ENCODE measurements around the gene ARID1B. TPM values are rescaled to one million over a fixed set of nuclear protein-coding genes. Genes with fewer than 3 reads are reported as not detected.

ARID1B gene
- total and polyA plus RNA-seq, 8 donors: 67.6 to 102 (median 99.0) TPM

- no peak for DNase-seq
- Histone ChIP-seq H3K4me3 (no peak overlapping the region), H3K4me1 (peaks cover 0 to 8% of the 10 kb centered on the region in 2 donors), H3K27me3 (no peaks in the 10 kb centered on the region), H3K36me3 (peaks cover 0 to 6% of the 10 kb centered on the region in 2 donors), H3K27ac (peak overlapping the region; percentile 14 to 57), H3K9me3 (no peaks in the 10 kb centered on the region)
- intact Hi-C loops (cut with DNase I): no loop called here
- no peak for TF ChIP-seq CTCF (IDR thresholded peaks at IDR 0.05)
- peak; percentile 70 for ATAC-seq
Measured at GRCh38 chr6:157107915-157108651, 330.9 kb downstream of the ARID1B start.

- TF ChIP-seq CTCF (IDR thresholded peaks at IDR 0.05): no peak
- ATAC-seq: no peak
Measured at GRCh38 chr6:157108923-157109322, 331.7 kb downstream of the ARID1B start.

GRCh38 chr6:157110607-157111006 is 333.4 kb downstream of the ARID1B start:
- H3K36me3 ChIP-seq: peaks cover 0 to 6% of the 10 kb centered on the region in 2 donors
- H3K27ac ChIP-seq: no peak overlapping the region
- intact Hi-C loops (cut with DNase I): no loop called here
- DNase-seq (no peak), ATAC-seq (no peak)
- no peak overlapping the region for H3K4me3 ChIP-seq
- H3K27me3 ChIP-seq: no peaks in the 10 kb centered on the region
- TF ChIP-seq CTCF (IDR thresholded peaks at IDR 0.05): no peak
- no peaks in the 10 kb centered on the region for H3K9me3 ChIP-seq
- peaks cover 0 to 8% of the 10 kb centered on the region in 2 donors for H3K4me1 ChIP-seq

More at GRCh38 chr6:157108923-157109322, 331.7 kb downstream of the ARID1B start:
- no peak for DNase-seq
- intact Hi-C loops (cut with DNase I): no loop called here
- H3K4me1 ChIP-seq: peaks cover 0 to 8% of the 10 kb centered on the region in 2 donors
- H3K27ac ChIP-seq: no peak overlapping the region
- H3K4me3 ChIP-seq: no peak overlapping the region
- no peaks in the 10 kb centered on the region for H3K27me3 ChIP-seq
- H3K9me3 ChIP-seq: no peaks in the 10 kb centered on the region
- H3K36me3 ChIP-seq: peaks cover 0 to 6% of the 10 kb centered on the region in 2 donors

- Histone ChIP-seq H3K27ac (no peak overlapping the region), H3K4me1 (peaks cover 0 to 3% of the 10 kb centered on the region in 2 donors), H3K9me3 (no peaks in the 10 kb centered on the region), H3K36me3 (peaks cover 0 to 6% of the 10 kb centered on the region in 2 donors), H3K27me3 (no peaks in the 10 kb centered on the region), H3K4me3 (no peak overlapping the region)
- intact Hi-C loops (cut with DNase I): no loop called here
- no peak for TF ChIP-seq CTCF (IDR thresholded peaks at IDR 0.05)
- ATAC-seq (no peak), DNase-seq (no peak)
Measured at GRCh38 chr6:157113389-157113788, 336.2 kb downstream of the ARID1B start.

GRCh38 chr6:157116426-157116825 is 339.2 kb downstream of the ARID1B start:
- Histone ChIP-seq H3K27me3 (no peaks in the 10 kb centered on the region), H3K4me1 (no peaks in the 10 kb centered on the region), H3K9me3 (no peaks in the 10 kb centered on the region), H3K36me3 (no peaks in the 10 kb centered on the region), H3K27ac (no peak overlapping the region), H3K4me3 (no peak overlapping the region)
- ATAC-seq (no peak), DNase-seq (no peak)
- TF ChIP-seq CTCF (IDR thresholded peaks at IDR 0.05): no peak
- intact Hi-C loops (cut with DNase I): no loop called here
